Umbilical cord (tissue), 2 donors: Measurements from ENCODE around the gene FFAR4. TPM values are rescaled to one million over a fixed set of nuclear protein-coding genes. Genes with fewer than 3 reads are reported as not detected.

ENCODE experiments used
- DNase-seq: peaks from one replicate; pipeline ENCODE4 v3.0.0-alpha.2; 2015; ENCODE audit warnings: low spot score
- total RNA-seq: library from RNA; depleted of rRNA; stranded (reverse); fragments of >200 nt; gene quantifications from one replicate; pipeline ENCODE4 v1.2.3, GENCODE V29; 2014; ENCODE audit warnings: low replicate concordance; ENCODE audit not compliant: insufficient read depth

FFAR4 gene
- total RNA-seq, 1 donor from 2014 or later, result 0.96 TPM

GRCh38 chr10:93599778-93600177, 33.3 kb downstream of the FFAR4 start:
- no peak for DNase-seq

DNA sequence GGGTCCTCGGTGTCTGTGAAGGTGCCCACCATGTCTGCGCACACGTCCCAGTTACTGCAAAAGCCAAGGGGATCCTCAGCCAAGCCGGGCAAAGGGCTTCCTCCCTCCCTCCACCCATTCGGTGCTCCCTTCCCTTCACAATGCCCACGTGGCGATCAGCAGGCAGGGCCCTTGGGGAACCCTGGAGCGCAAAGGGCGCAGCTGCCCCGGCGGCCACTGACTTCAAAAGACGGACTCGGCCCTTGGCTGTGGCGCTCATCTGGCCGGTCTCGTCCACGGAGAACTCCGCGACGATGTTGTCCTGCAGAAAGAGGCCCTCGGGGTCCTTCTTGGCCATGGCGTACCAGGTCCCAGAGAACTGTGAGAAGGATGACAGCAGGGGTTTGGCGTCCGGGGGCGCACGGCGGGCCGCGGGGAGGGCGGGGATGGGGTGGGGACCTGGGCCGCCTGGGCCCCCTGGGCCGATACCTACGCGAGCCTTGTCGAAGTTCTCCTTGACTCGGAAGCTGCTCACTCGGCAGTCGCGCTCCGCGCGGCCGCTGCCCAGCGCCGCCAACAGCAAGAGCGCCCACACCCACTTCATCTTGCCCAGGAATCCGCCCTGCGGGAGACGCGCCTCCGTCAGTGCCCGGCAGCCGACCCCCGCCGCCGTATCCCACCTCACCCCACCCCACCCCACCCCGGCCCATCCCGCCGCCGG, 34.1 kb downstream of the FFAR4 start:
- DNase-seq, result peak; percentile 53

GRCh38 chr10:93601146-93601773, 34.8 kb downstream of the FFAR4 start, which contains the start of gene RBP4:
Gene RBP4, minus strand, starts transcription at chr10:93601235. Its CDS starts 207 bp downstream, at chr10:93601028.
- no peak for DNase-seq

GRCh38 chr10:93601774-93602162, 35.3 kb downstream of the FFAR4 start:
- no peak for DNase-seq

DNA sequence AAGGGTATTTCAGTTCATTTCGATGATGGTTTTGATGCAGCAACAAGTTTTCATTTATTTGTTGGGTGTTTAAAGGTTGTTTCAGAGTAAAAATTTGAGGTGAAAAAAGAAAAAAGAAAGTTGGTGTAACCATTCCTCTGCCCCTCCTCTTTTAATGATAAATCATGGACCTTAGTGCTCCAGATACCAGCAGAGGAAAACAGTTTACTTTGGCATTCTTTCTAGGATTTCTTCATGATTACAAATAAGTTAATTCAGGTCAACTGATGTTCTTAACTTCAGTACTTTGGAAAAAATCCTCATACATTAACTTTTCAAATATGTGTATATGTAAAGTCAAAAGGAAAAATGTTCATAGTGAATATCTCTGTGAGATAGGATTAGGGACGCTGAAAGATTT, 36.6 kb downstream of the FFAR4 start:
- DNase-seq, result no peak

DNA sequence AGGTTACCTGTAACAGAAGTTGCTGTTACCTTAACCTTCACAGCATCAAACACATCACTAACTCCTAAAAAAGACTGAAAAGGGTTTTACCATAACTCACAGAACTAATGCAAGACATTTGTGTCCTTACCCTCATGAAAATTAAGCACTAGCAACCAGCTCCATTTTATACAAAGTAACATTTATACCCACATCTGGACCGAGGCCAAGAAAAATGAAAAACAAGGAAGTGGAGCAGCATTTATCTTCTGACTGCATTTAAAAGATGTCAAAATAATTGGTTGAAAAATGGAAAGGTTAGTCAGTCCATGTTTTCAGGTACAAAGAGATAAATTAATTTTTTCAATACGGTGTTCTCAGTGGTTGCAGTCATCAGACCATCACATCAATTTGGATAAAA, 37.7 kb downstream of the FFAR4 start:
- DNase-seq, result no peak

DNA sequence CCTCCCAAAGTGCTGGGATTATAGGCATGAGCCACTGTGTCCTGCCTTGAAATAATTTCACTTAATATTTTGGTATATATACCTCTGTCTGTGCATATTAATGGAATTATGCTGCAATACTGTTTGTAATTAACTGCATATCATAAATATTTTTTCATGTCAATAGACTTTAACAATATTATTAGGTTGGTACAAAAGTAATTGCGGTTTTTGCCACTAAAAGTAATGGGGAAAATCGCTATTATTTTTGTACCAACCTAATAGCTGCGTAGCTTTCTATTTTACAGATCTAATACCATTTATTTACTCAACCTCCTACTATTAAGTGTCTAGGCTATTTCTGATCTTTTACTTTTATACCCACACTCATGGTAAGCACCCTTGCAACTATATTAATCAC, 42.0 kb downstream of the FFAR4 start:
- DNase-seq, result no peak

DNA sequence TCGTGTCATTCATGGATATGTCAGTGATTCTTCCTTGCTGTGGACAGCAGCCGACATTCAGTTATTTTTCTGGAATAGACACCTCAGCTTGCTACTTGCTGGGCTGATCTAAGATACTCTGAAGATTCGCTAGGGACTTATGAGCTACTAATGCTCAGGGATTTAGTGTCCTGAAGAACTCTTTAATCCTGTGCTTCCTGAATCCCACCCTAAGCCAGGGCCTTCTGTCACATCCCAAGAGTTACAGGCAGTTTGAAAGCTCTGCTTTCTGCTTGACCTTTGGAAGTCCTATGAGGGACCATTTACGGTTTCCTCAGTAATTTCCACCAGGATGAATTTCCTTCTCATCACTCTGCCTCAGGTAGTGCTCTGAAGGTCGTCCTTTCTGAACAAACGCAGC, 45.8 kb downstream of the FFAR4 start, which contains the start of gene PDE6C:
TSS of gene PDE6C (plus strand) at position 227 of the 400 bp plus-strand sequence. CDS start 189 bp downstream, outside the sequence.
- DNase-seq, result peak; percentile 61

- no peak for DNase-seq
Measured at GRCh38 chr10:93613126-93613525, 46.7 kb downstream of the FFAR4 start.

- DNase-seq, result no peak
Measured at GRCh38 chr10:93614101-93614825, 47.8 kb downstream of the FFAR4 start.

GRCh38 chr10:93615576-93616235, 49.2 kb downstream of the FFAR4 start:
- DNase-seq, result no peak

DNA sequence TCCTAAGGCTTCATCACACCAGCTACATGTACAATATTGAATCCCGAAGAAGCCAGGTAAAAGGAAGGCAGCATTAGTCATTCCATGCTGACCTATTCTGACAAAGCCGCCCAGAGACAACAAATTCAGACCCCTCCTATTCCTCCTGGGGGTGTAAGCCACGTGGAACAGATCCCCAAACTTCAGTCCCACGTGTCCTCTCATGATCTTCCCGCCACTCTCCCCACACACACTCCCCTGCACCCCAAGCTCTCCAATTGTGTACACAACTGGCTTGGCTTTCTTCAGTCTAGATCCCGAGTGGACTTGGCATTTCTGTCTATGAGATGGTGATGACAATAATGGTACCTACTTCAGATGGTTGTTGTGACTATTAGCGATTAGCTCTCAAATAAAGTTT, 54.5 kb downstream of the FFAR4 start:
- no peak for DNase-seq

- no peak for DNase-seq
Measured at GRCh38 chr10:93622942-93623341, 56.5 kb downstream of the FFAR4 start.

- DNase-seq, result no peak
Measured at GRCh38 chr10:93628858-93629257, 62.4 kb downstream of the FFAR4 start.

- no peak for DNase-seq
Measured at GRCh38 chr10:93629647-93630305, 63.3 kb downstream of the FFAR4 start.

DNA sequence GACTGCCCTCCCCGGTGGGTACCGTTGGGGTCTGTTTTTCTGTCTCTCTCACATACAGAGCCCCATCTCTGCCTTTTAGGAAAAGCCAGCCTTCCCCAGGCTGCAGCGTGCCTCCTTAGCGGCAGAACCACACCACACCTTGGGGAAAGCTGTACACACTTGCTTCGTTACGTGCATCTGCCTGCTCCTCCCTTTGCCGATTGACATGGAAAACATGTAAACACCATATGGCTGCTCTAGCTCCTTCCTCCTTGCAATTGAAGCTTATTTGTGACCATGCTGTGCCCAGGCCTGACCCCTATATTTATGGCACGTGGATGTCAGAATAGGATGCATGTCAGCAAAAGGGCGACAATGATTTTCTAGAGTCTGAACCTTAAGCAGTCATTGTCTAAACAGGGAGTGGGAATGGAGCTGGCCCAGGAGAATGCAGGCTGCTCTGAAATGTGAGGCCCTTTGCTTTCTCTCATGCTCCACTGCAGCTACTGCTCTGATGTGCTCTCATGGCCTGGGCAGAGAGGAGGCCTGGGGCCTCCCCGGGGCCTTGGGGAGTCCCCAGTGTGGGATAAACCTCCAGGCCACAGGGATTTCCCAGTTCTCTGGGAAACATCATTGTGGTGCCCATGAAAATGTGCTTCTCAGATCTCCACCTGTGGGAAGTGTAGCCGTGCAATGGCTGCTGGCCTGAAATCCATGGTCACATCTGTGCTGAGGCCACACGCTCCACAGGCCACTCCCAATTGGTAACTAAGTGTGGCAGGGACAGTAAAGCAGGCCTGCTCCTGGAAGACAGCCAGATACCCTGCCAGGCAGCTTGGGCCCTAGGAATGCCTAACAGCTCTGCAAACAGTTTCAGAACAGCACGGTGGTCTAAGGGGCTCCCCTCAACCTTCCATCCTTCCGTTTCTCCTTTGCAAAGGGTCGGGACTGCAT, 64.4 kb downstream of the FFAR4 start:
- DNase-seq, result peak; percentile 59
